Parathyroid adenoma (tissue), 2 donors: Measurements from ENCODE around the gene SERPINA10.

Experiments used
- H2AFZ ChIP-seq: fragments of 300-600 bp; sonication (generic); one replicate; pipeline ENCODE4 v1.7.0; 2017; ENCODE audit warnings: antibody characterized with exemption, mild to moderate bottlenecking
- H3K27ac ChIP-seq: fragments of 300-600 bp; sonication (generic); one replicate; pipeline ENCODE4 v1.7.0; 2017
- H3K27me3 ChIP-seq: fragments of 300-600 bp; sonication (generic); one replicate; pipeline ENCODE4 v1.7.0; 2017; ENCODE audit warnings: low read length; ENCODE audit not compliant: control insufficient read depth, insufficient read depth
- H3K36me3 ChIP-seq: fragments of 300-600 bp; sonication (generic); one replicate; pipeline ENCODE4 v1.7.0; 2017; ENCODE audit warnings: low read length; ENCODE audit not compliant: control insufficient read depth, insufficient read depth
- H3K4me1 ChIP-seq: fragments of 300-600 bp; sonication (generic); one replicate; pipeline ENCODE4 v1.7.0; 2017; ENCODE audit warnings: control low read depth
- H3K4me2 ChIP-seq: fragments of 300-600 bp; sonication (generic); one replicate; pipeline ENCODE4 v1.7.0; 2017; ENCODE audit warnings: low read length
- H3K4me3 ChIP-seq: fragments of 300-600 bp; sonication (generic); one replicate; pipeline ENCODE4 v1.7.0; 2017; ENCODE audit warnings: low read depth, low read length
- H3K79me2 ChIP-seq: fragments of 300-600 bp; sonication (generic); one replicate; pipeline ENCODE4 v1.7.0; 2017; ENCODE audit warnings: control low read depth
- H3K9ac ChIP-seq: fragments of 300-600 bp; sonication (generic); one replicate; pipeline ENCODE4 v1.7.0; 2017; ENCODE audit warnings: mild to moderate bottlenecking
- H3K9me3 ChIP-seq: fragments of 300-600 bp; sonication (generic); one replicate; pipeline ENCODE4 v1.7.0; 2017; ENCODE audit warnings: low read length; ENCODE audit not compliant: control insufficient read depth
- TF ChIP-seq, protein P1 (sequence below): fragments of 300-600 bp; sonication (generic); IDR thresholded peaks from one replicate; pipeline ENCODE4 v1.7.0; 2017; ENCODE audit warnings: antibody characterized with exemption, mild to moderate bottlenecking
- donor health status: primary hyperparathyroidism.

The SERPINA10 gene

DNA sequence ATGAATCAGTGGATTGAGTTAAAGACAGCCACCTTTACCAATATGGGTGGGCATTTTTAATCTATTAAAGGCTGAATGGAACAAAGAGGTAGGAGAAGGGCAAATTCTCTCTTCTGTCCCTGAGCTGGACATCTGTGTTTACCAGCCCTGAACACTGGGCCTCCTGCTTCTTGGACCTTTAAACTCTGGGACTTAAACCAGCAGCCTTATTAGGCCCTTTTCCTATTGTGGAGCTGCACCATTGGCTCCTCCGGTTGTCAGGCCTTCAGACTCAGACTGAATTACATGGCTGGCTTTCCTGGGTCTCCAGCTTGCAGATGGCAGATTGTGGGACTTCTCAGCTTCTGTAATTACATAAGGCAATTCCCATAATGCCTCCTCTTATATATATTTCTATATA, 23.6 kb upstream of the SERPINA10 start:
- Histone ChIP-seq H3K4me1 (no peaks in the 10 kb centered on the region), H3K9me3 (no peaks in the 10 kb centered on the region), H3K4me2 (no peak overlapping the region), H2AFZ (no peak overlapping the region), H3K27ac (no peak overlapping the region), H3K4me3 (no peak overlapping the region), H3K27me3 (no peaks in the 10 kb centered on the region), H3K79me2 (no peaks in the 10 kb centered on the region), H3K9ac (no peak overlapping the region), H3K36me3 (no peaks in the 10 kb centered on the region)
- TF ChIP-seq, protein P1, sequence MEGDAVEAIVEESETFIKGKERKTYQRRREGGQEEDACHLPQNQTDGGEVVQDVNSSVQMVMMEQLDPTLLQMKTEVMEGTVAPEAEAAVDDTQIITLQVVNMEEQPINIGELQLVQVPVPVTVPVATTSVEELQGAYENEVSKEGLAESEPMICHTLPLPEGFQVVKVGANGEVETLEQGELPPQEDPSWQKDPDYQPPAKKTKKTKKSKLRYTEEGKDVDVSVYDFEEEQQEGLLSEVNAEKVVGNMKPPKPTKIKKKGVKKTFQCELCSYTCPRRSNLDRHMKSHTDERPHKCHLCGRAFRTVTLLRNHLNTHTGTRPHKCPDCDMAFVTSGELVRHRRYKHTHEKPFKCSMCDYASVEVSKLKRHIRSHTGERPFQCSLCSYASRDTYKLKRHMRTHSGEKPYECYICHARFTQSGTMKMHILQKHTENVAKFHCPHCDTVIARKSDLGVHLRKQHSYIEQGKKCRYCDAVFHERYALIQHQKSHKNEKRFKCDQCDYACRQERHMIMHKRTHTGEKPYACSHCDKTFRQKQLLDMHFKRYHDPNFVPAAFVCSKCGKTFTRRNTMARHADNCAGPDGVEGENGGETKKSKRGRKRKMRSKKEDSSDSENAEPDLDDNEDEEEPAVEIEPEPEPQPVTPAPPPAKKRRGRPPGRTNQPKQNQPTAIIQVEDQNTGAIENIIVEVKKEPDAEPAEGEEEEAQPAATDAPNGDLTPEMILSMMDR: no peak

DNA sequence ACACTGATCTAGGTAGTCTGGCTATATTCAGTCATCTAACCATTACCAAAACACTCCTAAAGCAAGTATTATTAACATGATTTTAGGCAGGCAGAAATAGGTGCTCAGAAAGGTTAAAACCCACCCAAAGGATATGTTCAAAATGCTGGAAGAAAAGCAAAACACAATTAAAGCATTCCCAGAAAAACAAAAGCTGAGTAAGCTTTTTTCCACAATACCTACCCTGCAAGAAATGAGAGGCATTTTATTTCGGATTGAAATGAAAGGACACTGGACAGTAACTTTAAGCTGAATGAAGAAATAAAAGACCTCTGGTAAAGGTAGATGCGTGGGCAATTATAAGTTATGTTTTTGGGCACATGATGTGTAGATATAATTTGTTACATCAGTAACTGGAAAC, 21.8 kb upstream of the SERPINA10 start:
- Histone ChIP-seq H3K4me3 (no peak overlapping the region), H3K4me2 (no peak overlapping the region), H3K9ac (no peak overlapping the region), H3K4me1 (no peaks in the 10 kb centered on the region), H2AFZ (no peak overlapping the region), H3K36me3 (no peaks in the 10 kb centered on the region), H3K79me2 (no peaks in the 10 kb centered on the region), H3K9me3 (no peaks in the 10 kb centered on the region), H3K27me3 (no peaks in the 10 kb centered on the region), H3K27ac (no peak overlapping the region)
- TF ChIP-seq, protein P1: no peak

DNA sequence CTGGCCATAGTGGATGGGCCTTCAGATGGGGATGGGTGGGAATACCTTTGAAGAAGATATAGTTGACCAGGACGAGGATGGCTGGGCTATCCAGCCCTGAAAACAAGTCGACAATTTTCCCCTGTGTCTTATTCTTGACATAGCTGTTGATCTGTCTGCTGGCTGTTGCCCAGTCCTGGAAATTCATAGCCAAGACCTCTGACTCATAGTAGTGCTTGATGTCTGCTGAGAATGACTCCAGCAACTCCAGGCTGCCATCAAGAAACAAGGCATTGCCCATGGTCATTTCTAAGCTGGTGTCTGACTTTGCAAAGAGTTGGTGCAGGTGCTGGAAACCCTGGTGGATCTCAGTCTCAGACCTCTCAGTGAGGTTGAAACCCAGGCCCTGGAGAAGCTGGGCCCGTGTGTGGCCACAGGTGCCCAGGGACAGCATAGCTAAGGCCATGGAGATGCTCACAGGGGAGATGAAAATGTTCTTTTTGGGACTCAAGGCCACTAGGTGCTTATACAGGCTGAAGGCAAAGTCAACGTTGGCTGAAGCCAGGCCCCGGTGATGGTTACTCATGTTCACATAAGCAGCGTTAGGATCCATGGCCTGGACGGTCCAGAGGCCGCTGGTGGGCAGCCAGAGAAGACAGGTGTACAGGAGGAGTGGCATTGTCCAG, 21.1 kb upstream of the SERPINA10 start:
- H3K27me3 ChIP-seq: no peaks in the 10 kb centered on the region
- no peaks in the 10 kb centered on the region for H3K9me3 ChIP-seq
- no peaks in the 10 kb centered on the region for H3K79me2 ChIP-seq
- TF ChIP-seq, protein P1: no peak
- H3K9ac ChIP-seq: no peak overlapping the region
- H3K4me2 ChIP-seq: no peak overlapping the region
- H3K27ac ChIP-seq: no peak overlapping the region
- no peak overlapping the region for H2AFZ ChIP-seq
- H3K36me3 ChIP-seq: no peaks in the 10 kb centered on the region
- H3K4me3 ChIP-seq: no peak overlapping the region
- no peaks in the 10 kb centered on the region for H3K4me1 ChIP-seq

DNA sequence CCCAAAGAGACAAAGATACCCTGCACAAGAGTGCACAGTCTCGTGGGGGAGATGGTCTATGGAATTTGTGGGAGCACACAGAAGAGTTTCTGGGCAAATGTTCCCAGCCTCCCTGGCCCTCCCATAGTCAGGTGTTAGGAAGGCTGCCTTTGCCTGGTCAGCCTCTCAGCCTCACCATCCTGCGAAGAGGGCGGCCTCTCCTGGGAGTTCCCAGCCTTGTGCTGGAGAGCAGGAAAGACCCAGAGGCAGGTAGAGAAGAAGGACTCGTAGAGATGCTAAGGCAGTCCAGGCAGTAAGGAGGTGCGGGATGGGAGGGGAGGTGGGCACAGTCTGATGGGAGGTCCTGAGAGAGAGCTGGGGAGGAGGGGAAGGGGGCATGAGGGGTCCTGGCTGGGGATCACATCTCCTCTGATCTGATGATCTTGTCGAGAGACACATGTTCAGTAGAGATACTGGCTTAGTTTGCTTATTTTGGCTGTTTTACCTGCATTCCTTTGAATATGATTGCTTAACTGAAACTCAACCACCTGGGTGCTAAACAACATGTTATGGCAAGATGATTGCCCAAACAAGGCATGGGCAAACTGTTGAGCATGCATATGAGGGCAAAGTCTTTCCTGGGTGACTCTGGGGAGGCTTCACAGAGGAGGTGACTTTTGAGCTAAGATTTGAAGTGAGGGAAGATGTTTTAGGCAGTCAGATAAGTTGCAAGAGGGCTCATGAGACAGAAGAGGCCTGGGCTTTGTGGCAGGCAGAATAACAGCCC, 19.6 kb upstream of the SERPINA10 start:
- Histone ChIP-seq H3K27ac (no peak overlapping the region), H3K9ac (no peak overlapping the region), H3K4me3 (no peak overlapping the region), H3K79me2 (no peaks in the 10 kb centered on the region), H2AFZ (no peak overlapping the region), H3K27me3 (no peaks in the 10 kb centered on the region), H3K9me3 (no peaks in the 10 kb centered on the region), H3K4me1 (no peaks in the 10 kb centered on the region), H3K36me3 (no peaks in the 10 kb centered on the region), H3K4me2 (no peak overlapping the region)
- TF ChIP-seq, protein P1: no peak

DNA sequence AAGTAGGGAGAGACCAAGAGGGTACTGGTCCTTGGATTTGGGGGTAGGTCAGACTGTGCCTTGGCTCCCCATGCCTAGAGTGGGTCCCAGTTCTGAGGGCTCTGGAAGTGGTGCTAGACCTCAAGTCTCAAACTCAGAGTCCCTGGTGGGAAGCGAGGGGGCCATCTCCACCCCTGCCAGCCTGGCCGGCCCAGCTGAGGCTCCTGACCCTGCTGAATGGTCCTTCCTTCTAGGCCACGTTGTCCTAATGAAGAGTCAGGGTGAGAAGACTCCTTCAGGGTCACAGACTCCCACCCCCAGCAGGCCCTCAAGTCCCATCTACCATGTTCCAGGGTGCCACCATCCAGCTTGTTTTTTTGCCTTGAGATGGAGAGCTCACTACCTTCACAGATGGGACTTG, 17.2 kb upstream of the SERPINA10 start:
- Histone ChIP-seq H3K36me3 (no peaks in the 10 kb centered on the region), H3K4me2 (no peak overlapping the region), H3K27me3 (no peaks in the 10 kb centered on the region), H3K79me2 (no peaks in the 10 kb centered on the region), H2AFZ (no peak overlapping the region), H3K4me3 (no peak overlapping the region), H3K4me1 (no peaks in the 10 kb centered on the region), H3K9ac (no peak overlapping the region), H3K27ac (no peak overlapping the region), H3K9me3 (no peaks in the 10 kb centered on the region)
- TF ChIP-seq, protein P1: no peak
